Brain pericyte (primary cell): ENCODE data around the gene NTHL1.

Experiments
- DNase-seq: peaks from one replicate; pipeline ENCODE4 v3.0.0-alpha.2; 2012; ENCODE audit warnings: low read depth, low spot score

Gene NTHL1

DNA sequence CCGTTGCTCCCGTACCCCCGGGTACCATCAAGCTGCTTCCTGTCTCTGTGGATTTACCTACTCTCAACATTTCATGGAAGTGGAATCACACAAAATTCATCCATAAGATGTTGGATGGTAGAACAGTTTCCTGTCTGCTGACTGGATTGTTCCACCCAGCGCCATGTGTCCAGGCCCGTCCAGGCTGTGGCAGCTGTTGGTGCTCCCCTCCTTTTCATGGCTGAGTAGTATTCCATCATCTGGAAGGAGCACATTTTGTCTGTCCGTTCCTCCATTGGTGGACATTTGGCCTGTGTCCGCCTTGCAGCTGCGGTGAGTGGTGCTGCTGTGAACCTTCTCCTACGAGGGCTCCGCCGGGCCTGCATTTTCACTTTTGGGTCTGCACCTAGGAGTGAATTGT is 18.5 kb upstream of the NTHL1 start:
- DNase-seq, result no peak

DNA sequence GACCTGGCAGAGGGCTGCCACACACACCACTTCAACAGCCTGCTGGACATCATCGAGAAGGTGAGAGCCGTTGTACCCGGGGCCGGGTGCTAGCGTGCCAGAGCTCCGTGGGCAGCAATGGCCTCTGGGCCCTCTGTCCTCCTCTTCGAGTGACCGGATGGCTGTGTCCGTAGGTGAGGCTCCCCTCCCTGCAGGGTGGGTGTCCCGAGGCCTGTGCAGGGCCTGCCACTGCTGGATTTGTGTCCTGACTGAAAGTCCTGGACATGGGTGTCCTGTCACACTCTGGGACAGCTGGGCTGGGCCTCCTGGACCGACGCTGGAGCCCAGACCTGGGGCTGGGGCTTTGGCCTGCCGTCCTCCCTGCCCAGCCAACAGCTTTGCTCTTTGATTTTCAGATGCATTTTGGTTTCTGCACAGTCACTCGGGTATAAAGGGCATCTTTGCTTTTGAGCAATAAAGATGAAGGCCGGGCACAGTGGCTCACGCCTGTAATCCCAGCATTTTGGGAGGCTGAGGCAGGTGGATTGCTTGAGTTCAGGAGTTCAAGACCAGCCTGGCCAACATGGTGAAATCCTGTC is 16.8 kb upstream of the NTHL1 start:
- DNase-seq, result no peak

- no peak for DNase-seq
Observed at GRCh38 chr16:2063861-2064260, 16.2 kb upstream of the NTHL1 start.

GRCh38 chr16:2062801-2063200 is 15.2 kb upstream of the NTHL1 start:
- no peak for DNase-seq

GRCh38 chr16:2061526-2061925 is 13.9 kb upstream of the NTHL1 start:
- DNase-seq, result no peak

DNA sequence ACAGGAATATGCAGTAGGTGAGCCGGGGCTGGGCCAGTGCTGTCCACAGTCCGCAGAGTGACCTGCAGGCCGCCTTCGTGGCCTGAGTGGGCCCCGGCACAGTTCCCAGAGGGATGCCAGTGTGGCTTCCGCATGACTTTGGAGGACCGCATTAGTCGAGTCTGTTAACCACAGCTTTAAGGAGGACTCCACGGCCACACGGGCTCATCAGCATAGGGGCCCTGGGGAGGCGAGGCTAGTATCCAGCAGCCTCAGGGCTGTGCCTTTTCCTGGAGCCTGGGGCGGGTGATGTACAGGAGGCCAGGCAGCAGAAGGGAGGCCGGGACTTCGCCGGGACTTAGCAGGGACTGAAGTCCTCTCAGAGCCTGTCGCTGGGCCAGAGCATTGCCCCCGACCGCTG is 13.4 kb upstream of the NTHL1 start:
- DNase-seq, result no peak

GRCh38 chr16:2060346-2060745 is 12.7 kb upstream of the NTHL1 start:
- DNase-seq, result no peak

- DNase-seq, result no peak
Observed at GRCh38 chr16:2058872-2059271, 11.2 kb upstream of the NTHL1 start.

DNA sequence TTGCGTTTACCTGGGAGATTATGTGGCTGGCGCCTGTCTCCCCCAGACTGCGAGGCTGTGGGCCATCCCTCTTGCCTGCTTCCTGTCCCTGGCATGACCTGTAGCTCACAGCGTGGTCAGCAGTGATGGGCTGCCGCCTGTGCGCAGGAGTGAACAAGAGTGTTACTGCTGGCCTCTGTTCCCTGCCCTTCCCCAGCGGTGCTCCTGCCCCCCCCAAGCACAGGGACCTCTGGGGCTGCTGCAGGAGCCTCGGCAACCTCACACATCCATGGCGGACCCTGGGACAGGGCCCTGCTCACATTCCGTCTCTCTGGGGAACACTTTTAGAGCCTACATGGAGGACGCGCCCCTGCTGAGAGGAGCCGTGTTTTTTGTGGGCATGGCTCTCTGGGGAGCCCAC is 10.8 kb upstream of the NTHL1 start:
- DNase-seq, result no peak

- DNase-seq, result no peak
Observed at GRCh38 chr16:2057438-2057837, 9.8 kb upstream of the NTHL1 start.

DNA sequence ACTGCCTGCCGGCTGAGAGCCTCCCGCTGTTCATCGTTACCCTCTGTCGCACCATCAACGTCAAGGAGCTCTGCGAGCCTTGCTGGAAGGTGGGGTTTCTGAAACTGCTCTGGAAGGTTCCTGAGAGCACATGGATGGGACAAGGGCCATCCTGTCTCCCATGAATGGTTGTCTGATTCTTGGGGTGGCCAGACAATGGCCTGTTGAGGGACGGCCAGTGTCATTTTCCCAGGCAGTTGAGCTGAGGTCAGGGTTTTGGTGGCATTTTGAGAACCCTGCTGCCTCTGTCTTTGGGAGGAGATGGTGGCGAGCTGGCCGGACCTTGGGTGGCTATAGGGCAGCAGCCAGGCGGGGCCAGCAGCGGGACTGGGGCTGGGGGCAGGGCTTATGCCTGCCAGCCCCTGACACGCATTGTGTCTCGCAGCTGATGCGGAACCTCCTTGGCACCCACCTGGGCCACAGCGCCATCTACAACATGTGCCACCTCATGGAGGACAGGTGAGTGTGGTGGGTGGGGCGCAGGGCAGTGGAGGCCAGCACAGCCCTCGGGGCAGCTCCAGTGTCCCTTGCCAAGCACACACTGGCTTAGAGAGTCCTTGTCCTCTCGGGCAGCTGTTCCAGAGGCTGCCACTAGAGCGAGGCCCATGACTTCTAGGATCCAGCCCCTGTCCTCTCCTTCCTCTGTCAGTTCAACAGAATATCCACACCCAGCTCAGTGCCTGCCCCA is 9.2 kb upstream of the NTHL1 start:
- no peak for DNase-seq

DNA sequence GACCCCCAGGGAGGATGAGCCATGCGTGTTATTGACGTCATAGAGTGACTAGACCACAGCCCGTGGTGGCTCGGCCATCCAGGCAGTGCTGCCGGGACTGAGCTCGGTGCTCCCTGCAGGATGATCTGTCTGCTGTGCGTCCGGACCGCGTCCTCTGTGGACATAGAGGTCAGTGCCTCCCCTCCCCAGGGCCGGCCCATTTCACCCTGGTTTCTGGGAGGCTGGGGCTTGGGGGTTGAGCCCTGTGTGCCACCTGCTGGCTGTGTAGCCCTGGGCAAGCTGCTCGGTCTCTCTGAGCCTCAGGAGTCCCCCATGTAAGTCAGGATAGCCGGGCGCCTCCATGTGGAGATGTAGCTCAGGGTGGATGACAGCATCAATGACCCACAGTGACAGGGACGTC is 8.4 kb upstream of the NTHL1 start:
- DNase-seq, result no peak

DNA sequence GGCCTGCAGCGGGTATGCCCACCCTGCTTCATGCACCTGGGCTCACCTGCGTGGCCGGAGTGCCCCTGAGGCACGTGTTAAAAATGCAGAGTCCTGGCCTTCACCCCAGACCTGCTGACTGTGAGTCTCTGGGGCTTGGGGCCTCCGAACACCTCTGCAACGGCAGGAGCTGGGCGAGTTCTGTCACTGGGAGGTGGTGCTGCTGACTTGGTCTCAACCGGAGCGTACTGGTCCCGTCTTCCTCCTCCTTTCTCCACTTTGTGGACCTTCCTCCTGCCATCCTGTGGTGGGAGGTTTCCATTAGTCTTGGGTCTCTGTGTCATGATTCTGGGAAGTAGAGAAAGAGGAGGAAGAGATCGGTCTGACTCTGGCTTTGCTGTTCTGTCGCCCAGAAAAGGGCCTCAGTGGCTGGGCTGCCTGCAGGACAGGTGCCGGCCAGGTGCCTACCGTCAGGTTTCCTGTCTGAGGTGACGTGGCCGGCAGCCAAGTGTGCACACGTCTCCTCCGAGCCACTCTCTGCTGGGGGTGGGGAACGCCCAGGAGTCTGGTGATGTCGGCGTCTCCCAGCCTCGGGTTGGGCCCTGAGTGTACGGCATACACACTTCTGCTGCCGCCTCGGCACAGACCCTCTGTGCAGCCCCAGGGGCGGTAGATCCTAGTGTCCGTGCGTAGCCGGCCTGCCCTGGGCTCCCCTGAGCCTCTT is 7.1 kb upstream of the NTHL1 start:
- DNase-seq, result no peak

- DNase-seq, result no peak
Observed at GRCh38 chr16:2053897-2054296, 6.3 kb upstream of the NTHL1 start.

- no peak for DNase-seq
Observed at GRCh38 chr16:2053211-2053610, 5.6 kb upstream of the NTHL1 start.

DNA sequence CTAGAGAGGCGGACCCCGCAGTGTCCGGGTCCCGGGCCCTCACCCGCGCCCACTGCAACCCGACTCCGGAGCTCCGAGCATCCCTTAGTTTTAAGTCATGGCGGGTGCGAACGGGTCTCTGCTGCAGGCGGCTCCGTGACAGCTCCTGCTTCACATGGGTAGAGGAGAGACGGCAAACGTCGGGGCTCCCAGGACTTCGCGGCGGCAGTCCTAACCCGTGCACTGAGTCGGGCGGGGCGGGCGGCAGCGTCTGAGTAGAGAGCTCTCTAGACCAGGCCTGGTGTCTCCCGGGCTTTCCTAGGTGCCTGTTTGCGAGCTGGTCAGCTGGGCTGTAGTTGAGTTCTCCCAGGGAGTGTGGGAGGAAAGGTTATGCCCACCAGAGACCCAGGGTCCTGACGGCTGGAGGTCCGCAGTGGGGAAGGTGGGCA is 496 bp upstream of the NTHL1 start:
- no peak for DNase-seq

- DNase-seq, result no peak
Observed at GRCh38 chr16:2046893-2047329, 723 bp downstream of the NTHL1 start.

DNA sequence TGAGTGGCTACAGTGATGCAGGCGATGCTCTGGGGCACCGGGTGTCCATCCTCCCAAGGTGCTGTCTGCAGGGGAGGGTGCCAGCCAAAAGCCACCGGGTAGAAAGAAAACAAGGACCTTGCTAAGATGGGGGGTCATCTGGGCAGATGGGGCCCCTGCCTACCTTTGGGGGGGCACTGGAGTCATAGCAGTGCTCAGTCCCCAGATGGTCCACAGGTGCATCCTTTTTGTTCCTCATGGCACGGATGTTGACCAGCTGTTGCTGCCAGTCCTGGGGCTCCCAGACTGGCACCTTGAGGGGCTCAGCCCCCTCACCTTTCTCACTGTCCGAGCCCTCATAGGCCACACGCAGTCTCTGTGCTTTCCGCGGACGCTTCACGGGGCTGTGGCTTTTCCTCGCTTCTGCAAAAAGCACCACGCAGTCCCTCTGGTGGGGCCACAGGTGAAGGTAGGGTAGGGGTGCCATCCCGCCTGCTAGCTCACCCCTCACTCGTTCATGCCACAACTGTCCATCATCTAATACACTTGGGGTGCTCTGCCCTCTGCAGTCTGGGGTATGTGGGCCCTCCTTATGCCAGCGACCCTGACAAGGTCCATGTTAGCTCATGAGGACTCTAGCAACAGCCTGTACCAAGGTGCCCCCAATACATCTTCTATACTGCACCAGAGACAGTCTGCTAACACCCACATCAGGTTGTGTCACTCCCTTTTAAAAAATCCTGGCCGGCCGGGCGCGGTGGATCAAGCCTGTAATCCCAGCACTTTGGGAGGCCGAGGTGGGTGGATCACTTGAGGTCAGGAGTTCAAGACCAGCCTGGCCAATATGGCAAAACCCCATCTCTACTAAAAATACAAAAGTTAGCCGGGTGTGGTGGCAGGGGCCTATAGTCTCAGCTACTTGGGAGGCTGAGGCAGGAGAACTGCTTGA is 1.4 kb downstream of the NTHL1 start:
- no peak for DNase-seq

- DNase-seq, result no peak
Observed at GRCh38 chr16:2044541-2044940, 3.1 kb downstream of the NTHL1 start.

GRCh38 chr16:2043667-2044451 is 3.8 kb downstream of the NTHL1 start:
- no peak for DNase-seq
